Measurements from ENCODE around the gene PSMF1. TPM values are rescaled to one million over a fixed set of nuclear protein-coding genes. Genes with fewer than 3 reads are reported as not detected.
A peak's percentile ranks its signal among the peaks of the same experiment; 100 is the strongest.

Gene PSMF1
- total and polyA plus RNA-seq, 2 donors (not counting 1 experiment from before 2014, with no cell fraction given) = 26.4 to 141 TPM

DNA sequence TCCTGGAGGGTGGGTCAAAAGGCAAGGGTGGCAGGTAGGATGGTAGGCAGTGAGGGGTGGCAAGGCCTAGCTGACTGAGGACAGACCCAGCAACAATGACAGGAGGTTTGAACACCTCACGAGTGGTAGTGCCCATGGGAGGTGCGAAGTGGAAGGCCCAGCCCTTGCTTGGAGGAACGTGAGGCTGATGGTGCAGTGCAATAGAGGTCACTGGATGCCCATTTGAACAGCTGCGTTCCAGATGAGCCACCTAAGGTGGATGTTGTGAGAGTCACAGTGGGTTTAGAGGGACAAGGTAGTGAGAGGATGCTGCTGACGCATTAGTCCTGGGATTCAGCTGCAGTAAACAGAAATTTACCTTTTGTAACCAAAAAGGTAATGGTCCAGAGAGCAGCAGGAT is 50.8 kb downstream of the PSMF1 start:
- Histone ChIP-seq H3K27ac (ENCODE audit: insufficient read depth, low read length) (no peak overlapping the region), H4K20me1 (ENCODE audit: control insufficient read depth, extremely low read depth, insufficient read depth, low read length) (no peaks in the 10 kb centered on the region), H3K4me2 (ENCODE audit: extremely low read depth, insufficient read depth, low read length) (no peak overlapping the region), H3K4me1 (ENCODE audit: control insufficient read depth, extremely low read depth, insufficient read depth, low read length) (no peaks in the 10 kb centered on the region), H3K79me2 (ENCODE audit: control insufficient read depth, insufficient read depth, low read length) (no peaks in the 10 kb centered on the region), H2AFZ (ENCODE audit: low read length) (no peak overlapping the region), H3K36me3 (ENCODE audit: control insufficient read depth, insufficient read depth, low read length) (peaks cover 17% of the 10 kb centered on the region), H3K4me3 (replicated peaks in 1 of 4; ENCODE audit: control extremely low read depth in 1 of 4, insufficient read depth in 1 of 4, low read depth in 3 of 4, low read length in 4 of 4) (no peak overlapping the region), H3K27me3 (ENCODE audit: control insufficient read depth, insufficient read depth, low read length) (no peaks in the 10 kb centered on the region), H3K9me3 (ENCODE audit: control insufficient read depth, insufficient read depth, low read depth, low read length) (no peaks in the 10 kb centered on the region), H3K9ac (ENCODE audit: insufficient read depth, low read length) (no peak overlapping the region)
- no peak for DNase-seq (ENCODE audit: low read depth in 2 of 2)
- TF ChIP-seq EZH2 (IDR thresholded peaks at IDR 0.05; ENCODE audit: low read length, missing control alignments) (no peak), CTCF (conservative IDR thresholded peaks at IDR 0.05 in 1 of 2, IDR thresholded peaks at IDR 0.05 in 1 of 2; ENCODE audit: low read depth in 1 of 2, low read length in 2 of 2) (no peak)

- H3K9ac ChIP-seq (ENCODE audit: insufficient read depth, low read length) = no peak overlapping the region
- TF ChIP-seq CTCF (conservative IDR thresholded peaks at IDR 0.05 in 1 of 2, IDR thresholded peaks at IDR 0.05 in 1 of 2; ENCODE audit: low read depth in 1 of 2, low read length in 2 of 2) (no peak), EZH2 (IDR thresholded peaks at IDR 0.05; ENCODE audit: low read length, missing control alignments) (no peak)
- no peak overlapping the region for H3K4me3 ChIP-seq (replicated peaks in 1 of 4; ENCODE audit: control extremely low read depth in 1 of 4, insufficient read depth in 1 of 4, low read depth in 3 of 4, low read length in 4 of 4)
- peaks cover 6% of the 10 kb centered on the region for H3K36me3 ChIP-seq (ENCODE audit: control insufficient read depth, insufficient read depth, low read length)
- H4K20me1 ChIP-seq (ENCODE audit: control insufficient read depth, extremely low read depth, insufficient read depth, low read length) = no peaks in the 10 kb centered on the region
- peak; percentile 18 to 37 for DNase-seq (ENCODE audit: low read depth in 2 of 2)
- no peaks in the 10 kb centered on the region for H3K9me3 ChIP-seq (ENCODE audit: control insufficient read depth, insufficient read depth, low read depth, low read length)
- no peak overlapping the region for H3K27ac ChIP-seq (ENCODE audit: insufficient read depth, low read length)
- no peaks in the 10 kb centered on the region for H3K4me1 ChIP-seq (ENCODE audit: control insufficient read depth, extremely low read depth, insufficient read depth, low read length)
- H3K27me3 ChIP-seq (ENCODE audit: control insufficient read depth, insufficient read depth, low read length) = no peaks in the 10 kb centered on the region
- H2AFZ ChIP-seq (ENCODE audit: low read length) = no peak overlapping the region
- H3K79me2 ChIP-seq (ENCODE audit: control insufficient read depth, insufficient read depth, low read length) = no peaks in the 10 kb centered on the region
- H3K4me2 ChIP-seq (ENCODE audit: extremely low read depth, insufficient read depth, low read length) = no peak overlapping the region
Observed at GRCh38 chr20:1171461-1172093, 53.2 kb downstream of the PSMF1 start.

- H3K4me1 ChIP-seq (ENCODE audit: control insufficient read depth, extremely low read depth, insufficient read depth, low read length) = no peaks in the 10 kb centered on the region
- H3K36me3 ChIP-seq (ENCODE audit: control insufficient read depth, insufficient read depth, low read length) = peaks cover 4% of the 10 kb centered on the region
- H2AFZ ChIP-seq (ENCODE audit: low read length) = no peak overlapping the region
- no peak for DNase-seq (ENCODE audit: low read depth in 2 of 2)
- no peak overlapping the region for H3K4me2 ChIP-seq (ENCODE audit: extremely low read depth, insufficient read depth, low read length)
- TF ChIP-seq CTCF (conservative IDR thresholded peaks at IDR 0.05 in 1 of 2, IDR thresholded peaks at IDR 0.05 in 1 of 2; ENCODE audit: low read depth in 1 of 2, low read length in 2 of 2) (no peak), EZH2 (IDR thresholded peaks at IDR 0.05; ENCODE audit: low read length, missing control alignments) (no peak)
- H4K20me1 ChIP-seq (ENCODE audit: control insufficient read depth, extremely low read depth, insufficient read depth, low read length) = no peaks in the 10 kb centered on the region
- no peak overlapping the region for H3K4me3 ChIP-seq (replicated peaks in 1 of 4; ENCODE audit: control extremely low read depth in 1 of 4, insufficient read depth in 1 of 4, low read depth in 3 of 4, low read length in 4 of 4)
- no peaks in the 10 kb centered on the region for H3K79me2 ChIP-seq (ENCODE audit: control insufficient read depth, insufficient read depth, low read length)
- H3K9ac ChIP-seq (ENCODE audit: insufficient read depth, low read length) = no peak overlapping the region
- H3K27ac ChIP-seq (ENCODE audit: insufficient read depth, low read length) = no peak overlapping the region
- no peaks in the 10 kb centered on the region for H3K9me3 ChIP-seq (ENCODE audit: control insufficient read depth, insufficient read depth, low read depth, low read length)
- H3K27me3 ChIP-seq (ENCODE audit: control insufficient read depth, insufficient read depth, low read length) = no peaks in the 10 kb centered on the region
Observed at GRCh38 chr20:1173698-1174097, 55.3 kb downstream of the PSMF1 start.

All from fibroblast of lung (primary cell).